UCSD-AML1 (cell line): ENCODE measurements around the gene P3H3.

Experiments used
- DNase-seq: peaks from one replicate; lab custom pipeline; 2025; ENCODE audit not compliant: unreplicated experiment; lab: John Stamatoyannopoulos, UW

P3H3 gene

DNA sequence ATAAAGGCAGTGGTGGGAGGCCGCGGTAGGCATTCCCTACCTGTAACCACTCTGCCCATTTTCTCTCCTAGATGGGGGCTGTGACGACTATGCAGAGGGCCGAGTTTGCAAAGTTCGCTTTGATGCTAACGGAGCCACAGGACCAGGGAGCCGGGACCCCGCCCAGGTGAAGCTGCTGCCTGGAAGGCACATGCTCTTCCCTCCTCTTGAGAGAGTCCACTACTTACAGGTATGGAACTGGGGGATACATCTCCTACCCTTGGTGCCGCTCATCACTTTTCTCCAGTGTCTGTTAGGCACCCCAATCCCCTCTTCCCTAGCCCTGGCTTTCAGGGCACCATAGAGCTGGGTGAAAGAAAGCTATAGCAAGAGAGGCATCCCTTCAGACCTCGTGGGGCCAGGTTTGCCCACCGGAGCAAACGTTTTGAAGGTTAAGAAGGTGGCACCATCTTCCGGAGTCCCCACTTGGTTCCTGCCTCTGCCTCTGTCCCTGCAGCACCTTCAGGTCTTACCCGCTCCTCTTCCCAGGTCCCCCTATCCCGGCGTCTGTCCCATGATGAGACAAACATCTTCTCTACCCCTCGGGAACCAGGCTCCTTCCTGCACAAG lies 2.0 kb upstream of the P3H3 start:
- no peak for DNase-seq

DNA sequence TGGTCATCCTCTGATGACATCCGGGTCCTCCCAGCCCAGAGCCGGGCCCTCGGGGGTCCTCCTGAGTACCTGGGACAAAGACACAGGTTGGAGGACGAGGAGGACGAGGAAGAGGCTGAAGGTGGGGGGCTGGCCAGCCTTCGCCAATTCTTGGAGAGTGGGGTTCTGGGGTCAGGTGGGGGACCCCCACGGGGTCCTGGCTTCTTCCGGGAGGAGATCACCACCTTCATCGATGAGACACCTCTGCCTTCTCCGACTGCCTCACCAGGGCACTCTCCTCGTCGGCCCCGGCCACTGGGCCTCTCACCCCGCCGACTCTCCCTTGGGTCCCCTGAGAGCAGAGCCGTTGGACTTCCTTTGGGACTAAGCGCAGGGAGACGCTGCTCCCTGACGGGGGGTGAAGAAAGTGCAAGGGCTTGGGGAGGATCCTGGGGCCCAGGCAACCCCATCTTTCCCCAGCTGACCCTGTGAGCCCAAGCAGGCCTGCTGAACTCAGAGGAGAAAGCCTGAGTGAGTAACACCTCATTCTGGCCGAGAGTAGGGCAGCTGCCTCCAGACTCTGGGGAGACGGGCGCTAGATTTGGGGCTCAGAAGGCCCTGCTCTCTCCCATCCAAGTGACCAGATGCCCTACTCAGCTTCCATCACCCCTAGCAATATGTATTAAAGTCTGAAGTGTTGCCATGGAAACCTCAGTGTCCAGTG lies 1.3 kb upstream of the P3H3 start:
- DNase-seq = no peak

DNA sequence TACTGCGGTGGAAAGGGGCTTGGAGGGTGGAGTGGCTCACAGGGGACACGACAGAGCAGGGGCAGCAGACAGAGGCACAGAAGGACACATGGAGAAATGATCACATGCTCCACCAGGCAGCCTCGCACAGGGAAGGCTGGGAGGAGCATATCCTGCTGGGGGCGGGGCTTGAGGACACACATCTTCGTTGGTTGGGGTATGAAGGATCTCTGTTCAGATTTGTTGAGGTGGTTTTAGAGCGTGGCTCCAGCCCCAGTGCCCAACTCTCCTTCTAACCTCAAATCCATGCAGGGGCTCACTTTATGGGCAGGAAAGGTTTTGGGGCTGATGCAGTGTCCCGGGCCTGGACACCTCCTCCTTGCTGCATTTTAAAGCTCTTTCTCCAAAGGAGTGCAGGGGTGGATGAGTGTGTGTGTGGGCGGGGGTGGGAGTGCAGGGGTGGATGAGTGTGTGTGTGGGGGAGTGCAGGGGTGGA lies 733 bp upstream of the P3H3 start:
- peak; percentile 75 for DNase-seq

DNA sequence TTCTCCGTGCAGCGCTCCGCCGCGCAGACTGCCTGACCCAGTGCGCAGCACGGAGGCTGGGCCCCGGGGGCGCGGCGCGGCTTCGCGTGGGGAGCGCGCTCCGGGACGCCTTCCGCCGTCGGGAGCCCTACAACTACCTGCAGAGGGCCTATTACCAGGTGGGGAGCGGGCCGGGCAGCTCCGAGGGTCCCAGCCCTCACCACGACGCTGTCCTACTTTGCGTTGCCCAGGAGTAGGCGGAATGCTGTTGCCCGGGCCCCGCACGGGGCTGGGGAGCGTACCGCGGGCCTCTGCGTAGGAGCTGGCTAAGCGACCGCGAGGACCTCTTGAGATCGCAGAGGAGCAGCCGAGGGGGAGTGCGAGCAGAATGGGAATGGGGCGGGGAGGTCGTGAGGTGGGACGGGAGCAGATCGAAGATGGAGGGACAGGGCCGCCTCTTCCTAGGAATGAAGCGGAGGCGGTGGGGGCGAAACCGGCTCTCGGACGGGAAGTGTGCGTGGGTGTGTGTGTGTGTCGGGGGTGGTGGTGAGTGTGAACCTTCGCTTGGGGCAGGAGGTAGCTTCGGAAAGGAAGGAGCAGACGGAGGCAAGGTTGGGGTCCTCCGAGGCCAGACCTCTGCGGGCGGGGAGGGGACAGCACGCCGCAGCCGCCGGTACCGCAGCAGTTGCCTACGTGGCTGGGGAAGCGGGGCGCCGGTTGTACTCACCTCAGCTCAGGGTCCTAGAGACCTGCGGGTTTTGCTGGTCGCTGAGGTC lies 751 bp downstream of the P3H3 start:
- peak; percentile 61 for DNase-seq

DNA sequence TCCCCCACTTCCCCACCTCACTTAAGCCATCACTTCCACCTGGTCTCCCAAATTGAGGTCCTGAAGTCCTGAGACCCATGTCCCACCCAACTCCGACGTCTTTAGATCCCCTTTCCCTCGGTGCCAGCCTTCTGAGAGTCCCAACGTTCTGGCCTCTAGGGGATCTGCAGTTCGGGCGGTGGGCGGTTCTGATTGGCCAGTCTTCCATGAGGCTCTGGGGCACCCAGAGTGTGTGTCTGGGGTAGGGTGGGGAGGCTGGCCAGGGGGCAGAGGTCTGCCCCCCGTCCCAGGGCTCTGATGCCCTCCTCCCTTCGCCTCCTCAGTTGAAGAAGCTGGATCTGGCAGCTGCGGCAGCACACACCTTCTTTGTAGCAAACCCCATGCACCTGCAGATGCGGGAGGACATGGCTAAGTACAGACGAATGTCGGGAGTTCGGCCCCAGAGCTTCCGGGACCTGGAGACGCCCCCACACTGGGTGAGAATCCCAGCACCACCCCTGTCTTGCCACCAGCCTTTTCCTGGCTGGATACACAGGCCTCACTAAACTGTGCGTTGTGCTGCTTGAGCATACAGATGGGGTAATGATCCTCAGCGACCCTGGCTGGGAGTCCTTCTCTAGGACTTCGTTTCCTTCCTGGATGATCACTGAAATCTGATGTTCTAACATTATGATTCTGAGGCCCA lies 1.5 kb downstream of the P3H3 start:
- no peak for DNase-seq

GRCh38 chr12:6830286-6830890 lies 2.2 kb downstream of the P3H3 start:
- DNase-seq = no peak

DNA sequence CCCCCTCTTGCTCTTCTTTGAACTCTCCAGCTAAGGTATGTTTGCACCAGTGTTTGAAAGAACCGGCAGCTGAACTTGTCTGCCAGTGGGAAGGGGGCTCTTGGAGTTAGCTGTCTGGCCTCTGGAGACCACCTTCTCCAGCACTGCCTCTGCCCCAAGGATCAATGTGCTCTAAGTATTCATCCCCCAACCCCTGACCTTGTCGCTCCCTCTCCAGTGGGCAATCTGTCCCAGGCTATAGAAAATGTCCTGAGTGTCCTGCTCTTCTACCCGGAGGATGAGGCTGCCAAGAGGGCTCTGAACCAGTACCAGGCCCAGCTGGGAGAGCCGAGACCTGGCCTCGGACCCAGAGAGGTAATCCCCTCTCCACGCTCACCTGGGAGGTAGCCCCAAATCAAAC lies 2.8 kb downstream of the P3H3 start:
- DNase-seq = no peak

DNA sequence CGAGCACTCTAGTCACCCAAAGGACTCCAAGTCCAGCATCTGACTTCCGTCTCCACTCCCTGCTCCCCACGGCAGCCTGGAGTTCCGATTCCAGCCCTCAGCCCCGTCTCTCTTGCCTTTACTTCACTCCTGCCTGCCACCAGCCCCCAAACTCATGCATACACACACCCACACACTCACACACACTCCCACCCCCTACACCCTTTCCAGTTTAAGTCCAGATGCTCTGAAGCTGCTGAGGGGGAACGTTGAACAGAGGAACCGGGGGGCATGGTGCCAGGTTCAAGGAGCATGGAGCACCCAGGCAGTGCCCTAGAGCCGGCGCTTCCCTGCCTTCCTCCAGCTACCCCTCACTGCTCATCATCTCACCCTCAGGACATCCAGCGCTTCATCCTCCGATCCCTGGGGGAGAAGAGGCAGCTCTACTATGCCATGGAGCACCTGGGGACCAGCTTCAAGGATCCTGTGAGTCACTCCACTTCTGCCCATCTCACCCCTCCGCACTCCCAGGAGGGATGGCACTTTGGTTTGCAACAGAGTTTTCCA lies 3.3 kb downstream of the P3H3 start:
- no peak for DNase-seq

DNA sequence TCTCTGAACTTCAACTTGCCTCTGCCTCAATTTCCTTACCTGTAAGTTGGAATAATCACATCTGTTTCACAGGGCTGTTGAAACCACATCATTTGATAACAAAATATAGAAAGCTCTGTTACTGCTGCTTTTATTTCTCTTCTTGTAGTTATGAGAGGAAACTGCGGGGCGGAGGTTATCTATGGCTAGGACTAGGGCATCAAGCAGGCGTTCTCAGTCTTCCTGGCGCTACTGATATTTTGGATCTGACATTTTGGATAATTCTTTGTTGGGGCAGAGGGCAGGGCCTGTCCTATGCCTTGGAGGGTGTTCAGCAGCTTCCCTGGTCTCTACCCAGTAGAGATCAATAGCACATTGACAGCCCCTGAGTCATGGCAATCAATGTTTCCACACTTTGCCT lies 3.9 kb downstream of the P3H3 start:
- DNase-seq = no peak

- DNase-seq = no peak
Observed at GRCh38 chr12:6833189-6833890, 5.1 kb downstream of the P3H3 start.

DNA sequence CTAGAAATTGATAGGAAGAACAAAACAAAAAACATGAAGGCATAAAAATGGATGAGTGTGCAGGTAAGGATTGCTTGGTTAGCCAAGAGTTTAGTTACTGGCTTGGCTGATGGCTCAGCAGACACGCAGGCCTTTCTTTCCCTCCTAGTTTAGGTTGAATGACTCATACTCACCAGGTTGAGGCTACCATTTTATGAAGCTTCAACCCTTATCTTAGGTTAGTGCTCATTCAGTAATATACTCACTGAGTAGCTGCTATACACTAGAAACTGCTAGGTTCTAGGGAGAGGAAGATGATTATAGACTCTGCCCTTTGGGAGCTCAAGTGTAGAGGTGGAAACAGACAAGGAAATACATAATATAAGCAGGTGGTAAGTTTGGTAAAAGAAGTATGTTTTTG lies 6.0 kb downstream of the P3H3 start:
- DNase-seq = no peak

GRCh38 chr12:6834873-6835272 lies 6.7 kb downstream of the P3H3 start:
- DNase-seq = no peak

DNA sequence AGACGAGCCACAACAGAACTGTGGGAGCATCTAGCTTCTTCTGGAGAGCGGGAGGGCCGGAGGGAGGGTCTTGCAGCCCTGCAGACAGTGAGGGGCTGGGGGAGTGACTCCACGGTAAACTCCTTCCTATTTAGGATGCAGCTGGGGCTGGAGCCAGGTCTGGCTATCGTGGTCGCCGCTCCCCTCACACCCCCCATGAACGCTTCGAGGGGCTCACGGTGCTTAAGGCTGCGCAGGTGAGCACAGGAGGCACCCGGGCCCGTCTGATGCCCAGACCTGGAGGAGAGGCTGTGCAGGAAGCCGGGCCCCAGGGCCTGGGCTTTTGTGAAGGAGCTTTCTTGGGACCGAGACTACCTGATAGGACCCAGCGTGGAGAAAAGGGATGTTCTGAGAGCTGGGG lies 8.6 kb downstream of the P3H3 start:
- DNase-seq = no peak

DNA sequence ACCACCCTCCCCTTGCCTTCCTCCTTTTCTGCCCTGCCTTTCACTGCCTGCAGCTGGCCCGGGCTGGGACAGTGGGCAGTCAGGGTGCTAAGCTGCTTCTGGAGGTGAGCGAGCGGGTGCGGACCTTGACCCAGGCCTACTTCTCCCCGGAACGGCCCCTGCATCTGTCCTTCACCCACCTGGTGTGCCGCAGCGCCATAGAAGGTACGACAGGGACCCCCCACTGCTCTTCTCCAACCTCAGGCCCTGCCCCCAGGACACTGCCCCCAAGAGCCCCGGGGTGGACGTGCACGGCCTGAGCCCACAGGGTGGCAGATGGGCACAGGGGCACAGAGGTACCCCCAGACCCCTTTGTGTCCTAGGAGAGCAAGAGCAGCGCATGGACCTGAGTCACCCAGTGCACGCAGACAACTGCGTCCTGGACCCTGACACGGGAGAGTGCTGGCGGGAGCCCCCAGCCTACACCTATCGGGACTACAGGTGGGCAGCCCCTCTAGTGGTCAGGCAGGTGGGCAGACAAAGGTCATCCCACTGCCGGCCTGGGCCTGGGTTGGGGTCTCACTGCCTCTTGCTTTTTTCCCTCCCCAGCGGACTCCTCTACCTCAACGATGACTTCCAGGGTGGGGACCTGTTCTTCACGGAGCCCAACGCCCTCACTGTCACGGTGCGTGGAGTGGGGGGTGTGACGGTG lies 9.3 kb downstream of the P3H3 start:
- no peak for DNase-seq

DNA sequence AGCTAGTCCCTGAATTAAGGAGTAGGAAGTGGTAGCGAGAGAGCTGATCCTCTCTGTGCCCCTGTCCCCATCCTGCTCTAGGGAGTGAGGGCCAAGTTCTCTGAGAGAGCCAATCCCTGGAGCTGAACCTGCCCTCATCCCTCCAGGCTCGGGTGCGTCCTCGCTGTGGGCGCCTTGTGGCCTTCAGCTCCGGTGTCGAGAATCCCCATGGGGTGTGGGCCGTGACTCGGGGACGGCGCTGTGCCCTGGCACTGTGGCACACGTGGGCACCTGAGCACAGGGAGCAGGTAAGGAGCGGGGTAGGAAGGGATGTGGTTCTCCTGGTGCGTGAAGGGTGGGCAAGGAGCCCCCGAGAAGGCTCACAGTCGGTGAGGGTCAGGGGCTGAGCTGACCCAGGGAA lies 10.6 kb downstream of the P3H3 start:
- DNase-seq = no peak

DNA sequence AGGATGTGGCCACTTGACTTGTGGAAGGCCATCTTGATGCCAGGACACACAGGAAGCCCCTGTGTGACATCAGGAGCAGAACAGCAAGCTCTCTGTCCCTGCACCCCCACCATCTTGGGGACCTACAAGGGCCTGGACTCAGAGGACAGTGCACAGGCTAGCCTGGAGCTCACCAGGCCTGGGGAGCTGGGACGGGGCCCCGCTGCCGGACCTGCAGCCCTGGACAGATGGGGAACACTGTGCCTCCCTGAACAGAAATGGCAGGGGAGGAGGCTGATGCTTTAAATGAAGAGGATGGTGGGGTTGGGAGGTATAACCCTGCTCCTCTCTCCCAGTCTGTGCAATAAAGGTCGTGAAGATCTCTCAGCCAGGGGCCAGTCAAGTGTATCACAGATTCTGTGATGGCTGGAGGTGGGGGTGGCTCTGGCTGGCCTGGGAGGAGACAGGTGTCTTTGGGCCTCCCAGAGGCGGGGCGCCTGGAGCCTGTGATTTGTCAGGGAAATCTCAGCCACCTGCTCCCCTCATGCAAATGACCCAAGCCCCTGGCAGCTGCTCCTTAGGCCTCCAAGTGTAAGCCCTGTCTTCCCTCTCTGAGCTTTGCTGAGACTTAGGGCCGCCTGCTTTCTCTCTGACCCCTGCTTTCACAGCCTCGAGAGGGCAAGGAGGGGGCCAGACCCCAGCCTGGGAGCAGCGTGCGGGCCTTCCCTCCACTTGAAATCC lies 11.4 kb downstream of the P3H3 start:
- DNase-seq = no peak

- no peak for DNase-seq
Observed at GRCh38 chr12:6840330-6840729, 12.1 kb downstream of the P3H3 start.

- DNase-seq = no peak
Observed at GRCh38 chr12:6840761-6841515, 12.7 kb downstream of the P3H3 start, which contains the start of gene GNB3. Gene GNB3 (plus strand): TSS chr12:6840925. CDS start chr12:6841288, 363 bp downstream.
